HepG2 (cell line): ENCODE results near the gene LRTM2. TPM values are rescaled to one million over a fixed set of nuclear protein-coding genes. Genes with fewer than 3 reads are reported as not detected.

Experiments
- ARID2 ChIP-seq: sonication (generic); formaldehyde crosslinking; IDR thresholded peaks from 2 replicates; pipeline ENCODE4 v1.8.1; 2022; ENCODE audit warnings: mild to moderate bottlenecking, missing genetic modification reagents, borderline replicate concordance
- BORCS8-MEF2B ChIP-seq: sonication (generic); formaldehyde crosslinking; IDR thresholded peaks from 2 replicates; pipeline ENCODE4 v1.8.0; 2022; ENCODE audit warnings: mild to moderate bottlenecking, missing genetic modification reagents
- EP300 ChIP-seq, 3 experiments: sonication (generic) in 1 of 3; formaldehyde crosslinking in 1 of 3; IDR thresholded peaks; 2 replicates each; pipeline versions ENCODE4 v1.5.1 to v1.6.1; 2011 to 2020; ENCODE audit warnings: low read depth in 2 of 3, low read length in 2 of 3, borderline replicate concordance in 1 of 3, improper control_type of control experiment in 1 of 3, mild to moderate bottlenecking in 1 of 3, missing genetic modification reagents in 1 of 3, moderate library complexity in 1 of 3
- ESRRA ChIP-seq: sonication (generic); formaldehyde crosslinking; IDR thresholded peaks from 2 replicates; pipeline ENCODE4 v1.5.1; 2020; ENCODE audit warnings: mild to moderate bottlenecking, low read depth, missing genetic modification reagents
- ETV5 ChIP-seq: IDR thresholded peaks from 2 replicates; pipeline ENCODE4 v1.6.1; 2018; ENCODE audit warnings: missing biosample characterization, missing genetic modification reagents, inconsistent platforms, borderline replicate concordance
- HOXA5 ChIP-seq: sonication (generic); formaldehyde crosslinking; IDR thresholded peaks from 2 replicates; pipeline ENCODE4 v1.4.0; 2020; ENCODE audit warnings: missing genetic modification reagents
- LRRFIP1 ChIP-seq: sonication (generic); formaldehyde crosslinking; conservative IDR thresholded peaks from 2 replicates; pipeline ENCODE4 v1.4.0; 2020; ENCODE audit warnings: missing genetic modification reagents
- MIER3 ChIP-seq: IDR thresholded peaks from 2 replicates; pipeline ENCODE4 v1.6.1; 2016; ENCODE audit warnings: missing compliant biosample characterization, borderline replicate concordance
- MYPOP ChIP-seq: sonication (generic); formaldehyde crosslinking; IDR thresholded peaks from 2 replicates; pipeline ENCODE4 v1.8.1; 2023; ENCODE audit warnings: mild to moderate bottlenecking, moderate library complexity, missing genetic modification reagents
- NR2F6 ChIP-seq, 2 experiments: IDR thresholded peaks; 2 replicates each; pipeline ENCODE4 v1.6.1; 2016; ENCODE audit warnings: antibody characterized with exemption in 1 of 2, mild to moderate bottlenecking in 1 of 2
- RFX1 ChIP-seq: fragments of 450-650 bp; IDR thresholded peaks from 2 replicates; pipeline ENCODE4 v1.6.1; 2017
- TBP ChIP-seq: sonication (generic); formaldehyde crosslinking; IDR thresholded peaks from 2 replicates; pipeline ENCODE4 v1.5.0; 2020; ENCODE audit warnings: missing genetic modification reagents
- THAP8 ChIP-seq: sonication (generic); formaldehyde crosslinking; IDR thresholded peaks from 2 replicates; pipeline ENCODE4 v1.5.1; 2020; ENCODE audit warnings: missing genetic modification reagents, mild to moderate bottlenecking, borderline replicate concordance
- YEATS2 ChIP-seq: sonication (generic); formaldehyde crosslinking; IDR thresholded peaks from 2 replicates; pipeline ENCODE4 v1.4.0; 2020; ENCODE audit warnings: missing genetic modification reagents, borderline replicate concordance
- ZKSCAN8 ChIP-seq: IDR thresholded peaks from 2 replicates; pipeline ENCODE4 v1.6.1; 2016; ENCODE audit warnings: borderline replicate concordance, missing genetic modification reagents, missing compliant biosample characterization
- ZNF337 ChIP-seq: sonication (generic); formaldehyde crosslinking; IDR thresholded peaks from 2 replicates; pipeline ENCODE4 v1.5.1; 2020; ENCODE audit warnings: missing genetic modification reagents, low read depth, mild to moderate bottlenecking, borderline replicate concordance
- ZNF343 ChIP-seq: sonication (generic); formaldehyde crosslinking; IDR thresholded peaks from 2 replicates; pipeline ENCODE4 v1.4.0; 2020; ENCODE audit warnings: mild to moderate bottlenecking, missing genetic modification reagents
- ZNF564 ChIP-seq: sonication (generic); formaldehyde crosslinking; IDR thresholded peaks from 2 replicates; pipeline ENCODE4 v1.8.1; 2023; ENCODE audit warnings: mild to moderate bottlenecking, missing genetic modification reagents
- ZNF598 ChIP-seq: sonication (generic); formaldehyde crosslinking; IDR thresholded peaks from 2 replicates; pipeline ENCODE4 v1.5.1; 2020; ENCODE audit warnings: mild to moderate bottlenecking, missing genetic modification reagents, borderline replicate concordance
- ZNF607 ChIP-seq: sonication (generic); formaldehyde crosslinking; IDR thresholded peaks from 2 replicates; pipeline ENCODE4 v1.5.1; 2020; ENCODE audit warnings: missing genetic modification reagents, mild to moderate bottlenecking, borderline replicate concordance
- ZNF784 ChIP-seq: sonication (generic); formaldehyde crosslinking; IDR thresholded peaks from 2 replicates; pipeline ENCODE4 v1.5.1; 2020; ENCODE audit warnings: missing genetic modification reagents, mild to moderate bottlenecking, borderline replicate concordance
- ZNF883 ChIP-seq: sonication (generic); formaldehyde crosslinking; IDR thresholded peaks from 2 replicates; pipeline ENCODE4 v1.5.1; 2020; ENCODE audit warnings: mild to moderate bottlenecking, missing genetic modification reagents; ENCODE audit errors: not compliant biosample characterization
- ZSCAN31 ChIP-seq: sonication (generic); formaldehyde crosslinking; IDR thresholded peaks from 2 replicates; pipeline ENCODE4 v1.5.0; 2020; ENCODE audit warnings: low read depth, mild to moderate bottlenecking, missing genetic modification reagents
- polyA plus RNA-seq, 8 experiments: library from polyadenylated mRNA; depleted of rRNA in 3 of 8; stranded (reverse) in 7 of 8; unstranded in 1 of 8; fragments of >200 nt; fragmentation: Illumina TruSeq in 4 of 8; extraction: Trizol in 4 of 8; gene quantifications; 2 replicates each; pipeline versions ENCODE4 v1.2.1 to v1.2.3, GENCODE V29; 2011 to 2016; ENCODE audit warnings: low read depth in 4 of 8, missing spikeins in 1 of 8, mixed read lengths in 1 of 8; ENCODE audit not compliant: insufficient read depth in 1 of 8
- total RNA-seq, 5 experiments: library from RNA; depleted of rRNA; stranded (reverse); fragments of >200 nt; fragmentation: Illumina TruSeq; extraction: Trizol; gene quantifications; 2 replicates each; pipeline ENCODE4 v1.2.3, GENCODE V29; 2016; ENCODE audit warnings: low read depth in 1 of 5

Gene LRTM2
- total and polyA plus RNA-seq, 2 of the 13 experiments (the other 11 are each of a cell fraction or from before 2014, with no cell fraction given) = 0.09 TPM; not detected in 1

GRCh38 chr12:1830981-1831963 is 10.9 kb downstream of the LRTM2 start (continued):
- TF ChIP-seq ZNF337 (CRISPR knock-in tag) (no peak), YEATS2 (peak; percentile 44; the same call in 1 of the 2 replicates), ZNF598 (CRISPR knock-in tag) (no peak), RFX1 (no peak), TBP (CRISPR knock-in tag) (no peak), HOXA5 (peak; percentile 97), LRRFIP1 (CRISPR knock-in tag) (0 out of 2 replicates have a peak, but pooled peaks have one; percentile 47), ETV5 (CRISPR knock-in tag) (peak; percentile 61; the same call in 1 of the 2 replicates), MIER3 (CRISPR knock-in tag) (no peak), ESRRA (CRISPR knock-in tag) (no peak), ZNF564 (CRISPR knock-in tag) (peak; percentile 74; the same call in 1 of the 2 replicates), ARID2 (CRISPR knock-in tag) (no peak), THAP8 (CRISPR knock-in tag) (no peak), ZNF607 (CRISPR knock-in tag) (peak; percentile 80; the same call in 1 of the 2 replicates), ZSCAN31 (CRISPR knock-in tag) (peak; percentile 70; the same call in 1 of the 2 replicates), NR2F6 (IDR thresholded peaks at IDR 0.05) (no peak), NR2F6 (CRISPR knock-in tag; IDR thresholded peaks at IDR 0.05) (peak; percentile 50; the same call in 1 of the 2 replicates), ZKSCAN8 (CRISPR knock-in tag) (no peak), EP300 (IDR thresholded peaks at IDR 0.05; ENCODE audit: low read depth in 2 of 2, low read length in 2 of 2) (no peak), EP300 (CRISPR knock-in tag; IDR thresholded peaks at IDR 0.05; ENCODE audit: borderline replicate concordance) (no peak), ZNF883 (peak; percentile 89), MYPOP (0 out of 2 replicates have a peak, but pooled peaks have one; percentile 33), ZNF343 (CRISPR knock-in tag) (no peak), BORCS8-MEF2B (peak; percentile 80; the same call in 1 of the 2 replicates), ZNF784 (CRISPR knock-in tag) (no peak)
